A549 (cell line): ENCODE measurements around the gene GRK5. TPM values are rescaled to one million over a fixed set of nuclear protein-coding genes. Genes with fewer than 3 reads are reported as not detected.

Experiments
- ATAC-seq, 2 experiments: fragments of 200-7000 bp in 1 of 2; fragments of >200 bp in 1 of 2; cut with Nextera tagmentation in 1 of 2; cut with Tn5 transposase in 1 of 2; 3 replicates each; pipeline versions ENCODE4 v1.8.0 to v1.9.1; 2018 to 2020; ENCODE audit warnings: mild to moderate bottlenecking in 1 of 2, moderate library complexity in 1 of 2
- CTCF ChIA-PET: fragments of 300-600 bp; sonication (Branson Sonifier 250); formaldehyde crosslinking; extraction: SDS; loops from one replicate; lab custom pipeline; 2021; ENCODE audit warnings: antibody characterized with exemption, inconsistent platforms; lab: Yijun Ruan, JAX
- POLR2A ChIA-PET: fragments of 350-600 bp; formaldehyde crosslinking; extraction: SDS; loops from one replicate; lab custom pipeline; 2021; ENCODE audit warnings: antibody characterized with exemption, inconsistent platforms; lab: Yijun Ruan, JAX
- DNase-seq, 2 experiments: peaks; one replicate each; pipeline versions ENCODE4 v3.0.0 to v3.0.0-alpha.2; 2011 to 2016; ENCODE audit warnings: low read depth in 1 of 2, low spot score in 1 of 2
- FAIRE-seq: peaks from 2 replicates; lab custom pipeline; 2011; peaks lifted over from hg19 to GRCh38; lab: Jason Lieb, UNC
- H3K27ac ChIP-seq, 2 experiments: fragments of >200 bp; sonication (Bioruptor Twin); formaldehyde crosslinking; 3 replicates each; pipeline ENCODE4 v1.5.1; 2016 to 2017
- H3K4me1 ChIP-seq: fragments of >200 bp; sonication (Bioruptor Twin); formaldehyde crosslinking; 3 replicates; pipeline ENCODE4 v1.6.1; 2016
- H3K4me2 ChIP-seq: fragments of >200 bp; sonication (Bioruptor Twin); formaldehyde crosslinking; 3 replicates; pipeline ENCODE4 v1.6.1; 2016
- H3K4me3 ChIP-seq: fragments of >200 bp; sonication (Bioruptor Twin); formaldehyde crosslinking; 3 replicates; pipeline ENCODE4 v1.5.1; 2016
- H3K9me3 ChIP-seq: fragments of >200 bp; sonication (Bioruptor Twin); formaldehyde crosslinking; 3 replicates; pipeline ENCODE4 v1.6.1; 2016
- CBX8 ChIP-seq: fragments of 200-600 bp; sonication (generic); IDR thresholded peaks from 2 replicates; pipeline ENCODE4 v1.6.1; 2016
- CEBPB ChIP-seq, 2 experiments: fragments of >200 bp in 1 of 2; sonication (Bioruptor Twin) in 1 of 2; formaldehyde crosslinking in 1 of 2; IDR thresholded peaks; 2 replicates each; pipeline ENCODE4 v1.6.1; 2012 to 2016
- CHD4 ChIP-seq: fragments of 200-600 bp; sonication (generic); IDR thresholded peaks from 2 replicates; pipeline ENCODE4 v1.6.1; 2016; ENCODE audit warnings: antibody characterized with exemption, mild to moderate bottlenecking, borderline replicate concordance
- E2F6 ChIP-seq: IDR thresholded peaks from 2 replicates; pipeline ENCODE4 v1.6.1; 2012; ENCODE audit warnings: low read depth, borderline replicate concordance
- EHF ChIP-seq: fragments of 250-450 bp; sonication (Bioruptor Pico); IDR thresholded peaks from 2 replicates; pipeline ENCODE4 v1.5.0; 2020; ENCODE audit warnings: mild to moderate bottlenecking
- ESRRA ChIP-seq: fragments of 150-350 bp; IDR thresholded peaks from 2 replicates; pipeline ENCODE4 v1.6.1; 2014; ENCODE audit warnings: mild to moderate bottlenecking, low read length, borderline replicate concordance
- HOXA7 ChIP-seq: fragments of 250-450 bp; sonication (Bioruptor Pico); IDR thresholded peaks from 2 replicates; pipeline ENCODE4 v1.5.0; 2020; ENCODE audit warnings: mild to moderate bottlenecking, moderate library complexity
- HOXB5 ChIP-seq: fragments of 250-450 bp; sonication (Bioruptor Pico); IDR thresholded peaks from 2 replicates; pipeline ENCODE4 v1.5.0; 2020; ENCODE audit warnings: mild to moderate bottlenecking, moderate library complexity
- JUN ChIP-seq, 2 experiments: fragments of >200 bp; sonication (Bioruptor Twin); formaldehyde crosslinking; IDR thresholded peaks; 2 replicates in 1 of 2; 3 replicates in 1 of 2; pipeline ENCODE4 v1.6.1; 2016 to 2017
- NPAS2 ChIP-seq: fragments of 250-450 bp; sonication (Bioruptor Pico); IDR thresholded peaks from 2 replicates; pipeline ENCODE4 v1.8.0; 2022; ENCODE audit warnings: mild to moderate bottlenecking, moderate library complexity, borderline replicate concordance
- POLR2AphosphoS2 ChIP-seq: conservative IDR thresholded peaks from 2 replicates; pipeline ENCODE4 v1.6.1; 2012; ENCODE audit warnings: low read length, improper control_type of control experiment, inconsistent platforms
- RCOR1 ChIP-seq: fragments of 150-350 bp; IDR thresholded peaks from 2 replicates; pipeline ENCODE4 v1.6.1; 2014; ENCODE audit warnings: antibody characterized with exemption, low read length, low read depth
- SMC3 ChIP-seq: fragments of >200 bp; sonication (Bioruptor Twin); formaldehyde crosslinking; IDR thresholded peaks from 3 replicates; pipeline ENCODE4 v1.6.1; 2018; ENCODE audit warnings: inconsistent platforms
- SREBF2 ChIP-seq: fragments of 450-650 bp; IDR thresholded peaks from 2 replicates; pipeline ENCODE4 v1.6.1; 2014; ENCODE audit warnings: mild to moderate bottlenecking, moderate library complexity
- USF2 ChIP-seq: fragments of 450-650 bp; IDR thresholded peaks from 2 replicates; pipeline ENCODE4 v1.6.1; 2014; ENCODE audit warnings: antibody characterized with exemption
- ZNF302 ChIP-seq: fragments of 250-450 bp; sonication (Bioruptor Pico); IDR thresholded peaks from 2 replicates; pipeline ENCODE4 v1.9.0; 2021; ENCODE audit warnings: inconsistent platforms, mild to moderate bottlenecking, moderate library complexity
- WGBS: methylation state at CpG from one replicate; pipeline ENCODE4 v1.1.6; 2017; ENCODE audit errors: missing lambda C conversion rate; 5-methylcytosine and 5-hydroxymethylcytosine counted together
- polyA plus RNA-seq, 4 experiments: library from polyadenylated mRNA; depleted of rRNA in 3 of 4; stranded (reverse); fragments of >200 nt; fragmentation: RNase III in 1 of 4; extraction: RNeasy Plus Mini Kit Qiagen cat#74134 plus additional on column Dnase treatment in 1 of 4; gene quantifications; 2 replicates in 3 of 4; 3 replicates in 1 of 4; pipeline ENCODE4 v1.2.3, GENCODE V29; 2011 to 2017
- TF ChIP-seq, protein P1 (sequence below): fragments of 200-600 bp; sonication (generic); IDR thresholded peaks from 2 replicates; pipeline ENCODE4 v1.6.1; 2016; ENCODE audit warnings: antibody characterized with exemption, mild to moderate bottlenecking, moderate library complexity
- TF ChIP-seq, protein P2 (sequence below): fragments of 150-350 bp; IDR thresholded peaks from 2 replicates; pipeline ENCODE4 v1.6.1; 2014; ENCODE audit warnings: low read depth, mild to moderate bottlenecking, low read length

Gene GRK5
- polyA plus RNA-seq, 2 of the 4 experiments (the other 2 are of a cell fraction) = 5.0 to 7.9 TPM

DNA sequence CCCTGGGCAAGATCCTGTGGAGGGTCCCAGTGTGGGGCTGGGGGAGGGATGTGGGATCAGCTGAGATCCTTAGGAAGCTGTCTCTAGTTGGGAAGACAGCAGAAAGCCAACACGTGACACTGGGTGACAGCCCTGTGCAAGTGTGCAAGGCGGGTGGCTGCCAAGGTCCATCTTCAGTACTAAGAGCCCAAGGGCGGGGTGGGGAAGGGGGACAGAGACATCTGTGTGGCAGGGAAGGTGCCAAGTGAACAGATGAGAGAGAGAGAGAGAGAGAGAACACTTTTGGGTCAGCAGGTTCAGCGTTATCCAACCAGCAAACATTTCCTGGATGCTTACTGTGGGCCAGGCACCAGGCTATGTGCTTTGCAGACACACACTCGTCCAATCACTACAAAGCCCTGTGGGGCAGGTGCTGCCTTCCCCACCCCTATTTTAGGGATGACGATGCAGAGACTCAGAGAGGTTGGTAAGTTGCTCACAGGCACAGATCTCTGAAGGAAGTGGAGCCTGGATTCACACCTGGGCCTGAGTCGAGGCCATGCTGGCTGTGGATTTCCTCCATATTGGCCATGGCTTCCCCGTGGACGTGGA is 135.7 kb downstream of the GRK5 start:
- H3K4me1 ChIP-seq = peaks cover 11% of the 10 kb centered on the region
- H3K4me3 ChIP-seq = no peak overlapping the region
- TF ChIP-seq USF2 (no peak), RCOR1 (no peak), E2F6 (no peak), EHF (CRISPR knock-in tag) (no peak), ZNF302 (CRISPR knock-in tag) (no peak), NPAS2 (CRISPR knock-in tag) (no peak), HOXA7 (no peak)
- CTCF ChIA-PET = interaction anchor here (1.0 to 1.2 kb wide), 3 partner anchors 72 to 136 kb away, joined by 3 to 7 read pairs (median 4); partner anchors contain the start of gene GRK5
- whole genome bisulfite sequencing = 91% methylated on average over 8 of the region's 9 CpGs
- DNase-seq (no peak), ATAC-seq (no peak), FAIRE-seq (no peak)
- H3K27ac ChIP-seq = no peak overlapping the region; a peak in 1 of 6 replicates
- H3K4me2 ChIP-seq = no peak overlapping the region
- H3K9me3 ChIP-seq = no peaks in the 10 kb centered on the region
- POLR2A ChIA-PET = no interaction called here

- Histone ChIP-seq H3K4me2 (no peak overlapping the region), H3K4me3 (no peak overlapping the region), H3K9me3 (no peaks in the 10 kb centered on the region), H3K27ac (no peak overlapping the region)
- FAIRE-seq = no peak
- ATAC-seq = no peak
- 90% methylated on average over 12 of the region's 12 CpGs for WGBS
- no peak for TF ChIP-seq SMC3
- TF ChIP-seq, all 56 proteins: peak for 0
- ChIA-PET CTCF (no interaction called here), POLR2A (no interaction called here)
- peaks cover 11% of the 10 kb centered on the region for H3K4me1 ChIP-seq
- DNase-seq = no peak
Measured at GRCh38 chr10:119344381-119344780, 137.0 kb downstream of the GRK5 start.

DNA sequence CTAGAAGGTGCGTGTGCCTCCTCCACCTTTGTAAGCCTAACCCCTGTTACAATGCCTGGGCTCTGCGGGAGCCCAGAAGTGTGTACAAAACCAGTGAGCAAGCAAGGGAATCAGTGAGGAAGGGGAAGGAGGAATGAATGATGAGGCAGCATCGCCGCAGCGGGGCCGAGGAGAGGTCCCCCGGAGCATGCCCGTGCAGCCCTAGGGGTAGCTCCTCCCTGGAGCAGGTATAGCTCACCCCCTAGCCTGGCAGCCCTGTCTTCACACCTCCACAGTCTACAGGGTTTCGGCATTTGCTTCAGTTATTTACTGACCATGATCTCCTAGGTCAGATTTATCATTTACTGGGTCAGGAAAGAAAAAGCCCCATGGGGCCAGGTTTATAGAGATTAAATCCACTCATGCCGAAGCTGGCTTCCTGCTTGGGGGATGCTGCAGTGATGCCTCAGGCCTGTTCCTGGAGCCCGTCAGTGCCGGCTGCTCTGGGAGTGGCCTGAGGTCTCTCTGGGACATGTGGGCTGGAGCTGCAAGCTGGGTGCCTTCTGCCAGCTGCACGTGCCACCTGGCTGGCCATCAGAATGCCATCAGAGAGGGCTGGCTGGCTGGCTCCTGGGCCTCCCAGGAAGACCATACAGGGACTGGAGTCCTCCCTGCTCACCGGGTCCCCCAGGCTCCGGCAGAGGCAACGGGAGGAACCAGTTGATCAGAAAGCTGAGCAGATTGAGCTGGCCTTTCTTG is 138.9 kb downstream of the GRK5 start:
- Histone ChIP-seq H3K4me3 (no peak overlapping the region), H3K9me3 (peaks cover 1% of the 10 kb centered on the region; the same call in 2 of the 3 replicates), H3K27ac (no peak overlapping the region), H3K4me2 (no peak overlapping the region), H3K4me1 (peaks cover 7% of the 10 kb centered on the region)
- TF ChIP-seq, protein P1, sequence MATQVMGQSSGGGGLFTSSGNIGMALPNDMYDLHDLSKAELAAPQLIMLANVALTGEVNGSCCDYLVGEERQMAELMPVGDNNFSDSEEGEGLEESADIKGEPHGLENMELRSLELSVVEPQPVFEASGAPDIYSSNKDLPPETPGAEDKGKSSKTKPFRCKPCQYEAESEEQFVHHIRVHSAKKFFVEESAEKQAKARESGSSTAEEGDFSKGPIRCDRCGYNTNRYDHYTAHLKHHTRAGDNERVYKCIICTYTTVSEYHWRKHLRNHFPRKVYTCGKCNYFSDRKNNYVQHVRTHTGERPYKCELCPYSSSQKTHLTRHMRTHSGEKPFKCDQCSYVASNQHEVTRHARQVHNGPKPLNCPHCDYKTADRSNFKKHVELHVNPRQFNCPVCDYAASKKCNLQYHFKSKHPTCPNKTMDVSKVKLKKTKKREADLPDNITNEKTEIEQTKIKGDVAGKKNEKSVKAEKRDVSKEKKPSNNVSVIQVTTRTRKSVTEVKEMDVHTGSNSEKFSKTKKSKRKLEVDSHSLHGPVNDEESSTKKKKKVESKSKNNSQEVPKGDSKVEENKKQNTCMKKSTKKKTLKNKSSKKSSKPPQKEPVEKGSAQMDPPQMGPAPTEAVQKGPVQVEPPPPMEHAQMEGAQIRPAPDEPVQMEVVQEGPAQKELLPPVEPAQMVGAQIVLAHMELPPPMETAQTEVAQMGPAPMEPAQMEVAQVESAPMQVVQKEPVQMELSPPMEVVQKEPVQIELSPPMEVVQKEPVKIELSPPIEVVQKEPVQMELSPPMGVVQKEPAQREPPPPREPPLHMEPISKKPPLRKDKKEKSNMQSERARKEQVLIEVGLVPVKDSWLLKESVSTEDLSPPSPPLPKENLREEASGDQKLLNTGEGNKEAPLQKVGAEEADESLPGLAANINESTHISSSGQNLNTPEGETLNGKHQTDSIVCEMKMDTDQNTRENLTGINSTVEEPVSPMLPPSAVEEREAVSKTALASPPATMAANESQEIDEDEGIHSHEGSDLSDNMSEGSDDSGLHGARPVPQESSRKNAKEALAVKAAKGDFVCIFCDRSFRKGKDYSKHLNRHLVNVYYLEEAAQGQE = no peak
- TF ChIP-seq ESRRA = no peak
- no peak for TF ChIP-seq E2F6
- TF ChIP-seq RCOR1 = no peak
- TF ChIP-seq CHD4 = no peak
- TF ChIP-seq JUN (IDR thresholded peaks at IDR 0.05) = no peak
- TF ChIP-seq, protein P2, sequence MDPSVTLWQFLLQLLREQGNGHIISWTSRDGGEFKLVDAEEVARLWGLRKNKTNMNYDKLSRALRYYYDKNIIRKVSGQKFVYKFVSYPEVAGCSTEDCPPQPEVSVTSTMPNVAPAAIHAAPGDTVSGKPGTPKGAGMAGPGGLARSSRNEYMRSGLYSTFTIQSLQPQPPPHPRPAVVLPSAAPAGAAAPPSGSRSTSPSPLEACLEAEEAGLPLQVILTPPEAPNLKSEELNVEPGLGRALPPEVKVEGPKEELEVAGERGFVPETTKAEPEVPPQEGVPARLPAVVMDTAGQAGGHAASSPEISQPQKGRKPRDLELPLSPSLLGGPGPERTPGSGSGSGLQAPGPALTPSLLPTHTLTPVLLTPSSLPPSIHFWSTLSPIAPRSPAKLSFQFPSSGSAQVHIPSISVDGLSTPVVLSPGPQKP = no peak
- no peak for TF ChIP-seq CBX8
- no peak for TF ChIP-seq SREBF2
- no peak for TF ChIP-seq CEBPB (IDR thresholded peaks at IDR 0.05)
- TF ChIP-seq HOXB5 = no peak
- TF ChIP-seq POLR2AphosphoS2 = no peak
- ATAC-seq = no peak
- 89% methylated on average over 11 of the region's 16 CpGs for WGBS
- DNase-seq = no peak
- ChIA-PET POLR2A (no interaction called here), CTCF (interaction anchor here (1.2 kb wide), 1 partner anchor 20 kb away, joined by 3 read pairs; no protein-coding TSS in a partner anchor)
- no peak for FAIRE-seq
